Caco-2 (cell line): ENCODE data around the gene NYAP2. TPM values are rescaled to one million over a fixed set of nuclear protein-coding genes. Genes with fewer than 3 reads are reported as not detected.

ENCODE experiments used
- BruUV-seq: library from RNA; stranded (reverse); fragments of 400-500 nt; replicated peaks from 2 replicates; lab custom pipeline; 2021; lab: Mats Ljungman, UMichigan
- CTCF ChIA-PET: fragments of 300-600 bp; sonication (Branson Sonifier 250); formaldehyde crosslinking; loops from one replicate; lab custom pipeline; 2022; ENCODE audit warnings: antibody characterized with exemption; lab: Charles Lee
- POLR2A ChIA-PET: fragments of 300-600 bp; sonication (Branson Sonifier 250); formaldehyde crosslinking; loops from one replicate; lab custom pipeline; 2022; ENCODE audit warnings: antibody characterized with exemption; lab: Charles Lee
- DNase-seq, 2 experiments: peaks; one replicate each; pipeline versions ENCODE4 v3.0.0 to v3.0.0-alpha.2; 2020 to 2022
- H3K27me3 ChIP-seq: replicated peaks from 2 replicates; pipeline ENCODE4 v1.6.0; 2011; ENCODE audit warnings: low read length; ENCODE audit not compliant: control insufficient read depth, insufficient read depth
- H3K36me3 ChIP-seq: 2 replicates; pipeline ENCODE4 v1.5.1; 2011; ENCODE audit warnings: low read length; ENCODE audit not compliant: control insufficient read depth, insufficient read depth
- H3K4me1 ChIP-seq: fragments of 250-450 bp; sonication (Bioruptor Pico); 2 replicates; pipeline ENCODE4 v1.5.1; 2020; ENCODE audit warnings: mild to moderate bottlenecking
- H3K4me3 ChIP-seq: 2 replicates; pipeline ENCODE4 v1.5.1; 2011; ENCODE audit warnings: low read depth, mild to moderate bottlenecking, control low read depth, low read length
- H3K9me3 ChIP-seq: fragments of 250-450 bp; sonication (Bioruptor Pico); 2 replicates; pipeline ENCODE4 v1.5.1; 2020; ENCODE audit warnings: mild to moderate bottlenecking, moderate library complexity
- H3K27ac Mint-ChIP-seq: one replicate; pipeline ENCODE4 v1.8.0; 2022; ENCODE audit warnings: mixed read lengths; ENCODE audit not compliant: unreplicated experiment
- H3K27me3 Mint-ChIP-seq: one replicate; pipeline ENCODE4 v1.8.0; 2022; ENCODE audit warnings: mixed read lengths; ENCODE audit not compliant: insufficient read depth, unreplicated experiment
- H3K36me3 Mint-ChIP-seq: one replicate; pipeline ENCODE4 v1.8.0; 2022; ENCODE audit warnings: mild to moderate bottlenecking, mixed read lengths; ENCODE audit not compliant: insufficient read depth, unreplicated experiment
- H3K4me1 Mint-ChIP-seq: one replicate; pipeline ENCODE4 v1.8.0; 2022; ENCODE audit warnings: low read depth, mixed read lengths; ENCODE audit not compliant: unreplicated experiment
- H3K4me3 Mint-ChIP-seq: one replicate; pipeline ENCODE4 v1.8.0; 2022; ENCODE audit warnings: mild to moderate bottlenecking, moderate library complexity, mixed read lengths; ENCODE audit not compliant: unreplicated experiment
- H3K9me3 Mint-ChIP-seq: one replicate; pipeline ENCODE4 v1.8.0; 2022; ENCODE audit warnings: mixed read lengths; ENCODE audit not compliant: unreplicated experiment
- CTCF ChIP-seq, 2 experiments: fragments of 200-600 bp in 1 of 2; IDR thresholded peaks; 1 replicate in 1 of 2; 2 replicates in 1 of 2; pipeline versions ENCODE4 v1.5.1 to v1.8.0; 2011 to 2022; ENCODE audit warnings: antibody characterized with exemption in 1 of 2, control low read depth in 1 of 2, inconsistent platforms in 1 of 2, low read depth in 1 of 2, low read length in 1 of 2, mild to moderate bottlenecking in 1 of 2, moderate library complexity in 1 of 2; ENCODE audit not compliant: insufficient read depth in 1 of 2, severe bottlenecking in 1 of 2, unreplicated experiment in 1 of 2
- intact Hi-C: fragments of 100-400 bp; cut with micrococcal nuclease; formaldehyde crosslinking; loops from one replicate; pipeline ENCODE4 v1.10.0; 2022; ENCODE audit not compliant: unreplicated experiment
- total RNA-seq: library from RNA; stranded (reverse); gene quantifications from 2 replicates; pipeline ENCODE4 v1.2.3, GENCODE V29; 2022

The NYAP2 gene
- total RNA-seq, 1 experiment from 2014 or later: 0.11 TPM

GRCh38 chr2:225614915-225615314 is 215.4 kb downstream of the NYAP2 start:
- ChIA-PET CTCF (no interaction called here), POLR2A (no interaction called here)
- no peaks in the 10 kb centered on the region for H3K27me3 Mint-ChIP-seq
- intact Hi-C loops: no loop called here
- Histone ChIP-seq H3K27me3 (no peaks in the 10 kb centered on the region), H3K4me3 (no peak overlapping the region), H3K36me3 (no peaks in the 10 kb centered on the region), H3K4me1 (no peaks in the 10 kb centered on the region), H3K9me3 (no peaks in the 10 kb centered on the region)
- BruUV-seq: no TSS peak
- no peaks in the 10 kb centered on the region for H3K9me3 Mint-ChIP-seq
- no peak for DNase-seq
- no peaks in the 10 kb centered on the region for H3K4me1 Mint-ChIP-seq
- no peak for TF ChIP-seq CTCF (IDR thresholded peaks at IDR 0.05; ENCODE audit: insufficient read depth in 1 of 2, low read depth in 1 of 2, low read length in 1 of 2, severe bottlenecking in 1 of 2, unreplicated experiment in 1 of 2)
- no peaks in the 10 kb centered on the region for H3K36me3 Mint-ChIP-seq
- H3K27ac Mint-ChIP-seq: no peak overlapping the region
- H3K4me3 Mint-ChIP-seq: no peak overlapping the region

GRCh38 chr2:225615514-225615913 is 216.0 kb downstream of the NYAP2 start:
- Histone ChIP-seq H3K9me3 (no peaks in the 10 kb centered on the region), H3K4me1 (no peaks in the 10 kb centered on the region), H3K4me3 (no peak overlapping the region), H3K36me3 (no peaks in the 10 kb centered on the region), H3K27me3 (no peaks in the 10 kb centered on the region)
- no TSS peak for BruUV-seq
- ChIA-PET CTCF (no interaction called here), POLR2A (no interaction called here)
- Mint-ChIP-seq H3K36me3 (no peaks in the 10 kb centered on the region), H3K27ac (no peak overlapping the region), H3K4me3 (no peak overlapping the region), H3K9me3 (no peaks in the 10 kb centered on the region), H3K27me3 (no peaks in the 10 kb centered on the region), H3K4me1 (no peaks in the 10 kb centered on the region)
- no peak for TF ChIP-seq CTCF (IDR thresholded peaks at IDR 0.05; ENCODE audit: insufficient read depth in 1 of 2, low read depth in 1 of 2, low read length in 1 of 2, severe bottlenecking in 1 of 2, unreplicated experiment in 1 of 2)
- intact Hi-C loops: no loop called here
- no peak for DNase-seq

GRCh38 chr2:225616372-225616771 is 216.9 kb downstream of the NYAP2 start:
- no peak for DNase-seq
- Histone ChIP-seq H3K36me3 (no peaks in the 10 kb centered on the region), H3K4me3 (no peak overlapping the region), H3K4me1 (no peaks in the 10 kb centered on the region), H3K27me3 (no peaks in the 10 kb centered on the region), H3K9me3 (no peaks in the 10 kb centered on the region)
- no peaks in the 10 kb centered on the region for H3K4me1 Mint-ChIP-seq
- H3K36me3 Mint-ChIP-seq: no peaks in the 10 kb centered on the region
- intact Hi-C loops: no loop called here
- BruUV-seq: no TSS peak
- no peak overlapping the region for H3K27ac Mint-ChIP-seq
- H3K9me3 Mint-ChIP-seq: no peaks in the 10 kb centered on the region
- CTCF ChIA-PET: no interaction called here
- TF ChIP-seq CTCF (IDR thresholded peaks at IDR 0.05; ENCODE audit: insufficient read depth in 1 of 2, low read depth in 1 of 2, low read length in 1 of 2, severe bottlenecking in 1 of 2, unreplicated experiment in 1 of 2): no peak
- POLR2A ChIA-PET: no interaction called here
- no peak overlapping the region for H3K4me3 Mint-ChIP-seq
- no peaks in the 10 kb centered on the region for H3K27me3 Mint-ChIP-seq
